ENCODE data around the gene NBEAL1.

GRCh38 chr2:203112342-203112741 lies 97.7 kb downstream of the NBEAL1 start:
- TF ChIP-seq, protein P1, sequence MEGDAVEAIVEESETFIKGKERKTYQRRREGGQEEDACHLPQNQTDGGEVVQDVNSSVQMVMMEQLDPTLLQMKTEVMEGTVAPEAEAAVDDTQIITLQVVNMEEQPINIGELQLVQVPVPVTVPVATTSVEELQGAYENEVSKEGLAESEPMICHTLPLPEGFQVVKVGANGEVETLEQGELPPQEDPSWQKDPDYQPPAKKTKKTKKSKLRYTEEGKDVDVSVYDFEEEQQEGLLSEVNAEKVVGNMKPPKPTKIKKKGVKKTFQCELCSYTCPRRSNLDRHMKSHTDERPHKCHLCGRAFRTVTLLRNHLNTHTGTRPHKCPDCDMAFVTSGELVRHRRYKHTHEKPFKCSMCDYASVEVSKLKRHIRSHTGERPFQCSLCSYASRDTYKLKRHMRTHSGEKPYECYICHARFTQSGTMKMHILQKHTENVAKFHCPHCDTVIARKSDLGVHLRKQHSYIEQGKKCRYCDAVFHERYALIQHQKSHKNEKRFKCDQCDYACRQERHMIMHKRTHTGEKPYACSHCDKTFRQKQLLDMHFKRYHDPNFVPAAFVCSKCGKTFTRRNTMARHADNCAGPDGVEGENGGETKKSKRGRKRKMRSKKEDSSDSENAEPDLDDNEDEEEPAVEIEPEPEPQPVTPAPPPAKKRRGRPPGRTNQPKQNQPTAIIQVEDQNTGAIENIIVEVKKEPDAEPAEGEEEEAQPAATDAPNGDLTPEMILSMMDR (IDR thresholded peaks at IDR 0.05): no peak
- no peak for TF ChIP-seq POLR2A (IDR thresholded peaks at IDR 0.05)
